GM12878 (cell line): ENCODE measurements around the gene LDHAL6A. TPM values are rescaled to one million over a fixed set of nuclear protein-coding genes. Genes with fewer than 3 reads are reported as not detected.
"Not testable (repeated sequence)": the region's sequence is repeated elsewhere in the genome, so short reads cannot be mapped to it uniquely, and the experiment has no call there.

Experiments
- ATAC-seq: fragments of 200-7000 bp; cut with Tn5 transposase; 3 replicates; pipeline ENCODE4 v1.9.1; 2020; ENCODE audit warnings: mild to moderate bottlenecking, moderate library complexity
- BruUV-seq: library from RNA; stranded (reverse); fragments of 400-500 nt; replicated peaks from 2 replicates; lab custom pipeline; 2021; lab: Mats Ljungman, UMichigan
- CTCF ChIA-PET: fragments of 300-600 bp; sonication (Branson Sonifier 250); formaldehyde crosslinking; extraction: SDS; loops from one replicate; lab custom pipeline; 2021; ENCODE audit warnings: inconsistent platforms; lab: Yijun Ruan, JAX
- POLR2A ChIA-PET: fragments of 350-600 bp; formaldehyde crosslinking; extraction: SDS; loops from one replicate; lab custom pipeline; 2021; ENCODE audit warnings: inconsistent platforms; lab: Charles Lee
- RAD21 ChIA-PET: fragments of 300-600 bp; sonication (Branson Sonifier 250); formaldehyde crosslinking; loops from one replicate; lab custom pipeline; 2023; ENCODE audit warnings: antibody characterized with exemption; ENCODE audit not compliant: unreplicated experiment; lab: Charles Lee
- SMC1A ChIA-PET: fragments of 300-600 bp; sonication (Branson Sonifier 250); formaldehyde crosslinking; loops from one replicate; lab custom pipeline; 2023; ENCODE audit not compliant: unreplicated experiment, uncharacterized antibody; lab: Charles Lee
- DNase-seq: peaks from one replicate; pipeline ENCODE4 v3.0.0-alpha.2; 2011; ENCODE audit warnings: low read depth, low spot score
- FAIRE-seq: peaks from 3 replicates; lab custom pipeline; 2011; peaks lifted over from hg19 to GRCh38; lab: Jason Lieb, UNC
- H2AFZ ChIP-seq: 2 replicates; pipeline ENCODE4 v1.6.0; 2011; ENCODE audit warnings: low read depth, low read length, control low read depth; ENCODE audit not compliant: control insufficient read depth
- H3K27ac ChIP-seq: 2 replicates; pipeline ENCODE4 v1.5.1; 2011; ENCODE audit warnings: control low read depth; ENCODE audit not compliant: control insufficient read depth, insufficient read depth
- H3K27me3 ChIP-seq, 2 experiments: replicated peaks in 1 of 2; 2 replicates each; pipeline versions ENCODE4 v1.6.0 to v1.6.1; 2011; ENCODE audit warnings: low read length in 1 of 2; ENCODE audit not compliant: control insufficient read depth in 2 of 2, insufficient read depth in 2 of 2
- H3K36me3 ChIP-seq, 2 experiments: 2 replicates each; pipeline ENCODE4 v1.5.1; 2011; ENCODE audit warnings: low read length in 1 of 2; ENCODE audit not compliant: control insufficient read depth in 2 of 2, insufficient read depth in 2 of 2
- H3K4me1 ChIP-seq: 2 replicates; pipeline ENCODE4 v1.6.1; 2011; ENCODE audit warnings: mild to moderate bottlenecking, low read length, moderate library complexity, mixed read lengths; ENCODE audit not compliant: control insufficient read depth, insufficient read depth
- H3K4me2 ChIP-seq: 2 replicates; pipeline ENCODE4 v1.6.0; 2011; ENCODE audit warnings: control low read depth; ENCODE audit not compliant: control insufficient read depth, insufficient read depth
- H3K4me3 ChIP-seq: fragments of 200-600 bp; sonication (generic); 2 replicates; pipeline ENCODE4 v1.5.1; 2016
- H3K79me2 ChIP-seq: 2 replicates; pipeline ENCODE4 v1.6.0; 2011; ENCODE audit warnings: low read length; ENCODE audit not compliant: control insufficient read depth, insufficient read depth
- H3K9ac ChIP-seq: 2 replicates; pipeline ENCODE4 v1.8.0; 2011; ENCODE audit warnings: low read length, control low read depth, mixed read lengths; ENCODE audit not compliant: control insufficient read depth, insufficient read depth
- H3K9me3 ChIP-seq: replicated peaks from 3 replicates; pipeline ENCODE4 v1.5.1; 2011; ENCODE audit warnings: mild to moderate bottlenecking, low read length; ENCODE audit not compliant: control insufficient read depth, insufficient read depth
- H4K20me1 ChIP-seq: 2 replicates; pipeline ENCODE4 v1.6.0; 2011; ENCODE audit not compliant: control insufficient read depth, insufficient read depth
- BHLHE40 ChIP-seq, 2 experiments: fragments of 450-650 bp in 1 of 2; IDR thresholded peaks; 2 replicates each; pipeline ENCODE4 v1.6.1; 2011 to 2017; ENCODE audit warnings: low read depth in 2 of 2, borderline replicate concordance in 1 of 2, improper control_type of control experiment in 1 of 2, low read length in 1 of 2, mild to moderate bottlenecking in 1 of 2
- CBX5 ChIP-seq: sonication (generic); IDR thresholded peaks from 2 replicates; pipeline ENCODE4 v1.6.1; 2016; ENCODE audit warnings: low read depth, moderate library complexity, mild to moderate bottlenecking, inconsistent platforms
- DPF2 ChIP-seq: fragments of 450-650 bp; IDR thresholded peaks from 2 replicates; pipeline ENCODE4 v1.6.1; 2017; ENCODE audit warnings: mild to moderate bottlenecking
- GABPA ChIP-seq: IDR thresholded peaks from 2 replicates; pipeline ENCODE4 v1.6.1; 2014; ENCODE audit warnings: antibody characterized with exemption, low read depth, mild to moderate bottlenecking, inconsistent platforms
- MYC ChIP-seq: IDR thresholded peaks from 2 replicates; pipeline ENCODE4 v1.6.1; 2011; ENCODE audit warnings: mild to moderate bottlenecking, low read length, moderate library complexity, inconsistent platforms; ENCODE audit not compliant: insufficient read depth, insufficient replicate concordance, insufficient read length, severe bottlenecking
- NR2F1 ChIP-seq: fragments of 450-650 bp; conservative IDR thresholded peaks from 2 replicates; pipeline ENCODE4 v1.6.1; 2017; ENCODE audit warnings: mild to moderate bottlenecking
- RFX5 ChIP-seq: IDR thresholded peaks from 2 replicates; pipeline ENCODE4 v1.6.1; 2011; ENCODE audit warnings: low read depth, low read length, improper control_type of control experiment
- TAF1 ChIP-seq: IDR thresholded peaks from 2 replicates; pipeline ENCODE4 v1.6.1; 2011; ENCODE audit warnings: mild to moderate bottlenecking, low read depth, low read length, borderline replicate concordance
- ZNF207 ChIP-seq: fragments of 450-650 bp; IDR thresholded peaks from 2 replicates; pipeline ENCODE4 v1.6.1; 2014; ENCODE audit warnings: antibody characterized with exemption, mild to moderate bottlenecking, borderline replicate concordance
- WGBS: methylation state at CpG from one replicate; pipeline ENCODE4 v1.1.6; 2016; ENCODE audit warnings: low lambda C conversion rate; ENCODE audit not compliant: insufficient replicate concordance, insufficient coverage; ENCODE audit errors: missing lambda C conversion rate; 5-methylcytosine and 5-hydroxymethylcytosine counted together
- in situ Hi-C: fragments of 300-500 bp; cut with MboI; formaldehyde crosslinking; loops from 9 replicates; pipeline ENCODE4 v1.14.3; 2018; ENCODE audit warnings: mixed read lengths
- intact Hi-C: fragments of 100-400 bp; cut with micrococcal nuclease; formaldehyde crosslinking; loops from one replicate; pipeline ENCODE4 v1.14.2; 2022; ENCODE audit not compliant: unreplicated experiment
- polyA plus RNA-seq, 11 experiments: library from polyadenylated mRNA; depleted of rRNA in 4 of 11; unstranded in 6 of 11; stranded (reverse) in 5 of 11; fragments of >200 nt; fragmentation: Nextera tagmentation in 4 of 11; fragmentation: Illumina TruSeq in 1 of 11; extraction: Ambion mirVana in 4 of 11; extraction: Trizol in 1 of 11; gene quantifications; 1 replicate in 1 of 11; 2 replicates in 10 of 11; pipeline versions ENCODE4 v1.2.1 to v1.2.3, GENCODE V29; 2011 to 2016; ENCODE audit warnings: inconsistent platforms in 2 of 11, missing spikeins in 2 of 11, low read depth in 1 of 11
- total RNA-seq, 4 experiments: library from RNA; depleted of rRNA in 3 of 4; stranded (reverse); fragments of >200 nt in 3 of 4; fragmentation: Illumina TruSeq in 1 of 4; extraction: Trizol in 1 of 4; gene quantifications; 2 replicates each; pipeline versions ENCODE4 v1.2.1 to v1.2.3, GENCODE V29; 2013 to 2021
- TF ChIP-seq, protein P1 (sequence below): fragments of 150-350 bp; IDR thresholded peaks from 2 replicates; pipeline ENCODE4 v1.6.1; 2016; ENCODE audit warnings: low read depth, low read length
- TF ChIP-seq, protein P2 (sequence below): IDR thresholded peaks from 2 replicates; pipeline ENCODE4 v1.6.1; 2011; ENCODE audit warnings: low read depth, mild to moderate bottlenecking, low read length, moderate library complexity, borderline replicate concordance; ENCODE audit errors: extremely low read depth

The LDHAL6A gene
- total and polyA plus RNA-seq, 10 of the 15 experiments (the other 5 are each of a cell fraction or from before 2014, with no cell fraction given), result 0.03 to 0.11 (median 0.09) TPM; not detected in 7

DNA sequence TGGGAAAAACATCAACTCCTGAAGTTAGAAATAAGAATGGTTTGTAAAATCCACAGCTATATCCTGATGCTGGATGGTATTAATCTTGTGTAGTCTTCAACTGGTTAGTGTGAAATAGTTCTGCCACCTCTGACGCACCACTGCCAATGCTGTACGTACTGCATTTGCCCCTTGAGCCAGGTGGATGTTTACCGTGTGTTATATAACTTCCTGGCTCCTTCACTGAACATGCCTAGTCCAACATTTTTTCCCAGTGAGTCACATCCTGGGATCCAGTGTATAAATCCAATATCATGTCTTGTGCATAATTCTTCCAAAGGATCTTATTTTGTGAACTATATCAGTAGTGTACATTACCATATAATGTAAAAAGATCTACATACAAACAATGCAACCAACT lies 48.3 kb upstream of the LDHAL6A start:
- H3K79me2 ChIP-seq, H3K4me3 ChIP-seq, H4K20me1 ChIP-seq, H3K4me2 ChIP-seq, intact Hi-C loops, H3K27me3 ChIP-seq, DNase-seq, CTCF ChIA-PET, H3K27ac ChIP-seq, RAD21 ChIA-PET, FAIRE-seq, H3K4me1 ChIP-seq, H3K9me3 ChIP-seq, H3K9ac ChIP-seq, ATAC-seq, H2AFZ ChIP-seq, in situ Hi-C loops: not testable (repeated sequence)
- ChIA-PET SMC1A (interaction anchor here (0.6 to 1.4 kb wide), 4 partner anchors 10 to 115 kb away, joined by 3 to 6 read pairs (median 3); no protein-coding TSS in a partner anchor), POLR2A (interaction anchor here (2.4 kb wide), 1 partner anchor 10 kb away, joined by 9 read pairs; no protein-coding TSS in a partner anchor)
- H3K36me3 ChIP-seq, result peaks cover 12 to 36% of the 10 kb centered on the region in 2 experiments
- BruUV-seq, result TSS peak; percentile 99
- WGBS, result 92% methylated on average over 3 of the region's 3 CpGs

DNA sequence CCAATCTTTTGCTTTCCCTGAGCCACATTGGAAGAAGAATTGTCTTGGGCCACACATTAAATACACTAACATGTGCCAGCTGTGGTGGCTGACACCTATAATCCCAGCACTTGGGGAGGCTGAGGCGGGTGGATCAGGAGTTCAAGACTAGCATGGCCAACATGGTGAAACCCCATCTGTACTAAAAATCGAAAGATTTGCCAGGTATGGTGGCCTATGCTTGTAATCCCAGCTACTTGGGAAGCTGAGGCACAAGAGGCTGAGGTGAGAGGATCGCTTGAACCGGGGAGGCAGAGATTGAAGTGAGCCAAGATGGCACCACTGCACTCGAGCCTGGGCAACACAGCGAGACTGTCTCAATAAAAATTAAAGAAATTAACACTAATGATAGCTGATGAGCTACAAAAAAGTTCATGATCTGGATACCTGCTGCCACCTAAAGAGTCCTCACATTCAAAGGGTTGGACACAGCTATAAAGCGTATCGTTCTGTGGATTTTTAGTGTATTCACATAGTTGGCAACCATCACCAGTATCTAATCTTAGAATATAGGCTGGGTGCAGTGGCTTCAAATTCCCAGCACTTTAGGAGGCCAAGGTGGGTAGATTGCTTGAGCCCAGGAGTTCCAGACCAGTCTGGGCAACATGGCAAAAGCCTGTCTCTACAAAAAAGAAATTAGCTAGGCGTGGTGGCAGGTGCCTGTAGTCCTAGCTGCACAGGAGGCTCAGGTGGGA lies 46.9 kb upstream of the LDHAL6A start:
- peak; percentile 12 for ATAC-seq
- POLR2A ChIA-PET, result interaction anchor here (1.2 kb wide), 1 partner anchor 13 kb away, joined by 5 read pairs; no protein-coding TSS in a partner anchor
- H3K36me3 ChIP-seq, result peaks cover 12 to 29% of the 10 kb centered on the region in 2 experiments
- TF ChIP-seq, protein P1, sequence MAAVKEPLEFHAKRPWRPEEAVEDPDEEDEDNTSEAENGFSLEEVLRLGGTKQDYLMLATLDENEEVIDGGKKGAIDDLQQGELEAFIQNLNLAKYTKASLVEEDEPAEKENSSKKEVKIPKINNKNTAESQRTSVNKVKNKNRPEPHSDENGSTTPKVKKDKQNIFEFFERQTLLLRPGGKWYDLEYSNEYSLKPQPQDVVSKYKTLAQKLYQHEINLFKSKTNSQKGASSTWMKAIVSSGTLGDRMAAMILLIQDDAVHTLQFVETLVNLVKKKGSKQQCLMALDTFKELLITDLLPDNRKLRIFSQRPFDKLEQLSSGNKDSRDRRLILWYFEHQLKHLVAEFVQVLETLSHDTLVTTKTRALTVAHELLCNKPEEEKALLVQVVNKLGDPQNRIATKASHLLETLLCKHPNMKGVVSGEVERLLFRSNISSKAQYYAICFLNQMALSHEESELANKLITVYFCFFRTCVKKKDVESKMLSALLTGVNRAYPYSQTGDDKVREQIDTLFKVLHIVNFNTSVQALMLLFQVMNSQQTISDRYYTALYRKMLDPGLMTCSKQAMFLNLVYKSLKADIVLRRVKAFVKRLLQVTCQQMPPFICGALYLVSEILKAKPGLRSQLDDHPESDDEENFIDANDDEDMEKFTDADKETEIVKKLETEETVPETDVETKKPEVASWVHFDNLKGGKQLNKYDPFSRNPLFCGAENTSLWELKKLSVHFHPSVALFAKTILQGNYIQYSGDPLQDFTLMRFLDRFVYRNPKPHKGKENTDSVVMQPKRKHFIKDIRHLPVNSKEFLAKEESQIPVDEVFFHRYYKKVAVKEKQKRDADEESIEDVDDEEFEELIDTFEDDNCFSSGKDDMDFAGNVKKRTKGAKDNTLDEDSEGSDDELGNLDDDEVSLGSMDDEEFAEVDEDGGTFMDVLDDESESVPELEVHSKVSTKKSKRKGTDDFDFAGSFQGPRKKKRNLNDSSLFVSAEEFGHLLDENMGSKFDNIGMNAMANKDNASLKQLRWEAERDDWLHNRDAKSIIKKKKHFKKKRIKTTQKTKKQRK, result no peak
- TF ChIP-seq GABPA (no peak), RFX5 (no peak), BHLHE40 (IDR thresholded peaks at IDR 0.05; ENCODE audit: borderline replicate concordance in 1 of 2, low read depth in 2 of 2, low read length in 1 of 2) (no peak), NR2F1 (no peak), ZNF207 (no peak), DPF2 (no peak), MYC (no peak), CBX5 (no peak), TAF1 (no peak)
- TF ChIP-seq, protein P2, sequence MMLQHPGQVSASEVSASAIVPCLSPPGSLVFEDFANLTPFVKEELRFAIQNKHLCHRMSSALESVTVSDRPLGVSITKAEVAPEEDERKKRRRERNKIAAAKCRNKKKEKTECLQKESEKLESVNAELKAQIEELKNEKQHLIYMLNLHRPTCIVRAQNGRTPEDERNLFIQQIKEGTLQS, result no peak

More for the DNA sequence above, 46.9 kb upstream of the LDHAL6A start:
- no peak overlapping the region for H3K27ac ChIP-seq
- H3K4me1 ChIP-seq, result no peaks in the 10 kb centered on the region
- DNase-seq (no peak), FAIRE-seq (no peak)
- H3K4me3 ChIP-seq, result no peak overlapping the region
- 83% methylated on average over 9 of the region's 9 CpGs for WGBS
- no peak overlapping the region for H3K9ac ChIP-seq
- H3K9me3 ChIP-seq, result no peaks in the 10 kb centered on the region
- ChIA-PET RAD21 (interaction anchor here (0.6 kb wide), 1 partner anchor 179 kb away, joined by 3 read pairs; no protein-coding TSS in a partner anchor), SMC1A (interaction anchor here (0.9 to 1.3 kb wide), 2 partner anchors 25 to 164 kb away, joined by 4 read pairs; no protein-coding TSS in a partner anchor), CTCF (interaction anchor here (0.7 kb wide), 1 partner anchor 25 kb away, joined by 3 read pairs; no protein-coding TSS in a partner anchor)
- H4K20me1 ChIP-seq, result 0 out of 2 replicates have a peak, but pooled peaks cover 3% of the 10 kb centered on the region
- no peaks in the 10 kb centered on the region for H3K27me3 ChIP-seq
- in situ Hi-C loops, result no loop called here
- no peak overlapping the region for H3K4me2 ChIP-seq
- H3K79me2 ChIP-seq, result no peaks in the 10 kb centered on the region; the same call in 1 of the 2 replicates
- intact Hi-C loops, result no loop called here
- H2AFZ ChIP-seq, result no peak overlapping the region
- BruUV-seq, result no TSS peak
